K562 (cell line): ENCODE results near the gene SAP25. TPM values are rescaled to one million over a fixed set of nuclear protein-coding genes. Genes with fewer than 3 reads are reported as not detected.
A peak's percentile ranks its signal among the peaks of the same experiment; 100 is the strongest.

Experiments used
- CEBPG ChIP-seq, 3 experiments: fragments of 200-800 bp in 1 of 3; sonication (Bioruptor generic) in 1 of 3; sonication (generic) in 1 of 3; formaldehyde crosslinking in 1 of 3; IDR thresholded peaks in 2 of 3; conservative IDR thresholded peaks in 1 of 3; 2 replicates each; pipeline versions ENCODE4 v1.6.1 to v1.8.0; 2016 to 2022; ENCODE audit warnings: missing compliant biosample characterization in 2 of 3, missing genetic modification characterization in 2 of 3, mild to moderate bottlenecking in 1 of 3, missing genetic modification reagents in 1 of 3
- CREM ChIP-seq: IDR thresholded peaks from 2 replicates; pipeline ENCODE4 v1.6.1; 2014; ENCODE audit warnings: antibody characterized with exemption, low read depth
- ELF2 ChIP-seq: fragments of 250-450 bp; sonication (Bioruptor Pico); IDR thresholded peaks from 2 replicates; pipeline ENCODE4 v1.5.0; 2021; ENCODE audit warnings: mild to moderate bottlenecking
- ETV5 ChIP-seq: sonication (generic); formaldehyde crosslinking; IDR thresholded peaks from 2 replicates; pipeline ENCODE4 v1.4.0; 2020; ENCODE audit warnings: low read depth, mild to moderate bottlenecking, missing genetic modification reagents
- GABPA ChIP-seq: fragments of 200-800 bp; sonication (Bioruptor generic); conservative IDR thresholded peaks from 2 replicates; pipeline ENCODE4 v1.6.1; 2016; ENCODE audit warnings: low read depth, missing genetic modification characterization, missing compliant biosample characterization
- NR4A1 ChIP-seq, 2 experiments: fragments of 250-450 bp in 1 of 2; fragments of 450-650 bp in 1 of 2; sonication (Bioruptor Pico) in 1 of 2; IDR thresholded peaks; 2 replicates each; pipeline versions ENCODE4 v1.4.0 to v1.6.1; 2016 to 2020; ENCODE audit warnings: mild to moderate bottlenecking in 2 of 2, missing compliant biosample characterization in 1 of 2, missing genetic modification characterization in 1 of 2, moderate library complexity in 1 of 2
- PHB ChIP-seq: fragments of 250-450 bp; sonication (Bioruptor Pico); IDR thresholded peaks from 2 replicates; pipeline ENCODE4 v1.5.0; 2021
- PRMT5 ChIP-seq: sonication (generic); formaldehyde crosslinking; IDR thresholded peaks from 2 replicates; pipeline ENCODE4 v1.5.0; 2020; ENCODE audit warnings: missing genetic modification reagents
- SIN3A ChIP-seq, 2 experiments: fragments of 150-350 bp in 1 of 2; IDR thresholded peaks; 2 replicates each; pipeline ENCODE4 v1.6.1; 2011 to 2016; ENCODE audit warnings: borderline replicate concordance in 2 of 2, low read depth in 2 of 2, low read length in 2 of 2, mild to moderate bottlenecking in 2 of 2, moderate library complexity in 2 of 2; ENCODE audit not compliant: control insufficient read depth in 1 of 2
- ZBTB40 ChIP-seq, 2 experiments: fragments of 450-650 bp in 1 of 2; sonication (generic) in 1 of 2; formaldehyde crosslinking in 1 of 2; IDR thresholded peaks; 2 replicates each; pipeline versions ENCODE4 v1.7.1 to v1.9.0; 2016 to 2022; ENCODE audit warnings: inconsistent platforms in 1 of 2, mild to moderate bottlenecking in 1 of 2, missing genetic modification reagents in 1 of 2
- ZFP91 ChIP-seq: sonication (generic); formaldehyde crosslinking; IDR thresholded peaks from 2 replicates; pipeline ENCODE4 v1.8.0; 2022; ENCODE audit warnings: mild to moderate bottlenecking, missing genetic modification reagents
- ZNF408 ChIP-seq: fragments of 250-450 bp; sonication (Bioruptor Pico); IDR thresholded peaks from 2 replicates; pipeline ENCODE4 v1.4.0; 2020; ENCODE audit warnings: low read depth, mild to moderate bottlenecking, moderate library complexity
- ZNF696 ChIP-seq: fragments of 250-450 bp; sonication (Bioruptor Pico); conservative IDR thresholded peaks from 2 replicates; pipeline ENCODE4 v1.4.0; 2020; ENCODE audit warnings: mild to moderate bottlenecking, moderate library complexity
- polyA plus RNA-seq, 8 experiments: library from polyadenylated mRNA; depleted of rRNA in 4 of 8; stranded (reverse) in 5 of 8; unstranded in 3 of 8; fragments of >200 nt; fragmentation: Nextera tagmentation in 2 of 8; fragmentation: Illumina TruSeq in 1 of 8; extraction: Ambion mirVana in 2 of 8; extraction: Trizol in 1 of 8; gene quantifications; 2 replicates each; pipeline versions ENCODE4 v1.2.1 to v1.2.3, GENCODE V29; 2011 to 2014; ENCODE audit warnings: inconsistent platforms in 1 of 8, missing spikeins in 1 of 8
- total RNA-seq, 7 experiments: library from RNA; depleted of rRNA in 6 of 7; stranded (reverse); fragments of >200 nt in 6 of 7; fragmentation: Illumina TruSeq in 2 of 7; extraction: Trizol in 2 of 7; gene quantifications; 2 replicates each; pipeline versions ENCODE4 v1.2.1 to v1.2.3, GENCODE V29; 2011 to 2021; ENCODE audit warnings: low replicate concordance in 1 of 7

Gene SAP25
- total and polyA plus RNA-seq, 9 of the 15 experiments (the other 6 are each of a cell fraction or from before 2014, with no cell fraction given), result 0.13 to 5.3 (median 0.78) TPM; not detected in 1

- TF ChIP-seq CREM (peak; percentile 83), ZNF696 (CRISPR knock-in tag) (no peak), GABPA (tag) (peak; percentile 89), ZNF408 (CRISPR knock-in tag) (no peak), CEBPG (CRISPR knock-in tag; IDR thresholded peaks at IDR 0.05) (peak; percentile 75), CEBPG (tag; conservative IDR thresholded peaks at IDR 0.05 in 1 of 2, IDR thresholded peaks at IDR 0.05 in 1 of 2) (peak; percentile 92 to 96), ELF2 (CRISPR knock-in tag) (peak; percentile 94), ZBTB40 (IDR thresholded peaks at IDR 0.05) (peak; percentile 84), ZBTB40 (CRISPR knock-in tag; IDR thresholded peaks at IDR 0.05) (no peak), PHB (no peak), ETV5 (CRISPR knock-in tag) (no peak), ZFP91 (CRISPR knock-in tag) (no peak), SIN3A (IDR thresholded peaks at IDR 0.05; ENCODE audit: borderline replicate concordance in 2 of 2, control insufficient read depth in 1 of 2, low read depth in 2 of 2, low read length in 2 of 2) (peak; percentile 61 to 89; a peak in 1 of 4 replicates), PRMT5 (CRISPR knock-in tag) (no peak), NR4A1 (CRISPR knock-in tag; IDR thresholded peaks at IDR 0.05) (0 out of 2 replicates have a peak, but pooled peaks have one; percentile 53), NR4A1 (tag; IDR thresholded peaks at IDR 0.05) (no peak)
Measured at GRCh38 chr7:100611983-100612729, 38.5 kb upstream of the SAP25 start, which contains the start of gene MOSPD3 (continued).
